Neural progenitor cell (in vitro differentiated cells): ENCODE data around the gene SCUBE3. TPM values are rescaled to one million over a fixed set of nuclear protein-coding genes. Genes with fewer than 3 reads are reported as not detected.

ENCODE experiments used
- DNase-seq: peaks from one replicate; pipeline ENCODE4 v3.0.0-alpha.2; 2016; ENCODE audit warnings: low spot score
- H2AFZ ChIP-seq: fragments of 200-600 bp; sonication (generic); replicated peaks from 2 replicates; pipeline ENCODE4 v1.6.1; 2016; ENCODE audit warnings: antibody characterized with exemption
- H3F3A ChIP-seq: fragments of 200-600 bp; sonication (generic); 2 replicates; pipeline ENCODE4 v1.6.1; 2016; ENCODE audit warnings: antibody characterized with exemption, low read depth
- H3K27ac ChIP-seq: fragments of 200-600 bp; sonication (generic); 2 replicates; pipeline ENCODE4 v1.5.1; 2016; ENCODE audit warnings: mild to moderate bottlenecking
- H3K27me3 ChIP-seq: fragments of 200-600 bp; sonication (generic); 2 replicates; pipeline ENCODE4 v1.6.1; 2016; ENCODE audit warnings: mild to moderate bottlenecking, moderate library complexity
- H3K36me3 ChIP-seq: fragments of 200-600 bp; sonication (generic); 2 replicates; pipeline ENCODE4 v1.5.1; 2016
- H3K4me1 ChIP-seq: fragments of 200-600 bp; sonication (generic); 2 replicates; pipeline ENCODE4 v1.6.1; 2016; ENCODE audit warnings: mixed run types
- H3K4me2 ChIP-seq: fragments of 200-600 bp; sonication (generic); 2 replicates; pipeline ENCODE4 v1.6.1; 2016
- H3K4me3 ChIP-seq: fragments of 200-600 bp; sonication (generic); 2 replicates; pipeline ENCODE4 v1.5.1; 2016
- H3K79me2 ChIP-seq: fragments of 200-600 bp; sonication (generic); 2 replicates; pipeline ENCODE4 v1.6.1; 2016; ENCODE audit warnings: low read depth
- H3K9ac ChIP-seq: fragments of 200-600 bp; sonication (generic); 2 replicates; pipeline ENCODE4 v1.6.1; 2016
- H3K9me3 ChIP-seq: fragments of 200-600 bp; sonication (generic); 2 replicates; pipeline ENCODE4 v1.5.1; 2016; ENCODE audit warnings: low read depth
- H4K20me1 ChIP-seq: fragments of 200-600 bp; sonication (generic); 2 replicates; pipeline ENCODE4 v1.6.1; 2016; ENCODE audit warnings: low read depth
- H3K27ac Mint-ChIP-seq: 3 replicates; pipeline ENCODE4 v1.8.0; 2021; ENCODE audit warnings: mixed read lengths
- H3K27me3 Mint-ChIP-seq: 2 replicates; pipeline ENCODE4 v1.8.0; 2022; ENCODE audit warnings: low read depth, mild to moderate bottlenecking, inconsistent platforms, moderate library complexity, mixed read lengths; ENCODE audit not compliant: insufficient read depth
- H3K36me3 Mint-ChIP-seq: 3 replicates; pipeline ENCODE4 v1.8.0; 2021; ENCODE audit warnings: mixed read lengths
- H3K4me1 Mint-ChIP-seq: 3 replicates; pipeline ENCODE4 v1.8.0; 2021; ENCODE audit warnings: mixed read lengths
- H3K4me3 Mint-ChIP-seq: 3 replicates; pipeline ENCODE4 v1.8.0; 2021; ENCODE audit warnings: mild to moderate bottlenecking, moderate library complexity, mixed read lengths
- H3K9me3 Mint-ChIP-seq: 3 replicates; pipeline ENCODE4 v1.8.0; 2020; ENCODE audit warnings: mixed read lengths
- EZH2 ChIP-seq: fragments of 200-600 bp; sonication (generic); IDR thresholded peaks from 2 replicates; pipeline ENCODE4 v1.6.1; 2017; ENCODE audit warnings: antibody characterized with exemption, mild to moderate bottlenecking, moderate library complexity
- EZH2phosphoT487 ChIP-seq: fragments of 200-600 bp; sonication (generic); IDR thresholded peaks from 2 replicates; pipeline ENCODE4 v1.6.1; 2017; ENCODE audit warnings: antibody characterized with exemption
- total RNA-seq: library from RNA; depleted of rRNA; stranded (reverse); fragments of >200 nt; gene quantifications from 2 replicates; pipeline ENCODE4 v1.2.3, GENCODE V29; 2015; ENCODE audit warnings: low replicate concordance
- TF ChIP-seq, protein P1 (sequence below): fragments of 200-600 bp; sonication (generic); IDR thresholded peaks from 2 replicates; pipeline ENCODE4 v1.5.1; 2017; ENCODE audit warnings: antibody characterized with exemption, mild to moderate bottlenecking

The SCUBE3 gene
- total RNA-seq, 1 donor from 2014 or later: 11.4 TPM

DNA sequence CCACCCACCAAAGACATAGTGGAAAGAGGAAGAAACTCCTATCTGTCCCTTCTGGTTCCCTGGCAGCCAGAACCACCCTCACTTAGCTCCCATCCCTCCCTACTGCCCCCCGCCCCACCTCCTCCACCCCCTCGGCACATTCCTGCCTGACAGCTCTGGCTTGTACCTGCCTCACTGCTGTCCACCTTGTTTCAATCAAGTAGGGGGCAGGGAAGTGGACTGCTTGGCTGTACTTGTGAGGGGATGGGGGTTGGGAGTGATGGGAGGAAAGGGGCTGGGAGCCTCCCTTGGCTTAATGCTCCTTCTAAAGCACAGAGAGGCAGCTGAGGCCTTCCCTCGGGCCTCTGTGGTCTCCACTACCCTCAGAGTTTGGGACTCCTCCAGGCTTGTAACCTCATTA is 23.7 kb downstream of the SCUBE3 start:
- Histone ChIP-seq H3F3A (peaks cover 8% of the 10 kb centered on the region), H3K4me1 (peaks cover 26% of the 10 kb centered on the region), H3K4me3 (no peak overlapping the region), H3K27ac (no peak overlapping the region), H3K79me2 (no peaks in the 10 kb centered on the region), H3K27me3 (no peaks in the 10 kb centered on the region), H2AFZ (no peak overlapping the region), H3K36me3 (no peaks in the 10 kb centered on the region), H3K4me2 (peak overlapping the region; percentile 53), H3K9me3 (no peaks in the 10 kb centered on the region), H4K20me1 (peaks cover 58% of the 10 kb centered on the region), H3K9ac (no peak overlapping the region)
- TF ChIP-seq EZH2: no peak
- TF ChIP-seq, protein P1, sequence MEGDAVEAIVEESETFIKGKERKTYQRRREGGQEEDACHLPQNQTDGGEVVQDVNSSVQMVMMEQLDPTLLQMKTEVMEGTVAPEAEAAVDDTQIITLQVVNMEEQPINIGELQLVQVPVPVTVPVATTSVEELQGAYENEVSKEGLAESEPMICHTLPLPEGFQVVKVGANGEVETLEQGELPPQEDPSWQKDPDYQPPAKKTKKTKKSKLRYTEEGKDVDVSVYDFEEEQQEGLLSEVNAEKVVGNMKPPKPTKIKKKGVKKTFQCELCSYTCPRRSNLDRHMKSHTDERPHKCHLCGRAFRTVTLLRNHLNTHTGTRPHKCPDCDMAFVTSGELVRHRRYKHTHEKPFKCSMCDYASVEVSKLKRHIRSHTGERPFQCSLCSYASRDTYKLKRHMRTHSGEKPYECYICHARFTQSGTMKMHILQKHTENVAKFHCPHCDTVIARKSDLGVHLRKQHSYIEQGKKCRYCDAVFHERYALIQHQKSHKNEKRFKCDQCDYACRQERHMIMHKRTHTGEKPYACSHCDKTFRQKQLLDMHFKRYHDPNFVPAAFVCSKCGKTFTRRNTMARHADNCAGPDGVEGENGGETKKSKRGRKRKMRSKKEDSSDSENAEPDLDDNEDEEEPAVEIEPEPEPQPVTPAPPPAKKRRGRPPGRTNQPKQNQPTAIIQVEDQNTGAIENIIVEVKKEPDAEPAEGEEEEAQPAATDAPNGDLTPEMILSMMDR: no peak
- no peak for TF ChIP-seq EZH2phosphoT487
- no peak for DNase-seq
- Mint-ChIP-seq H3K27me3 (peaks cover 3% of the 10 kb centered on the region), H3K4me1 (peaks cover 31% of the 10 kb centered on the region), H3K4me3 (no peak overlapping the region), H3K9me3 (peaks cover 3% of the 10 kb centered on the region), H3K36me3 (peaks cover 41% of the 10 kb centered on the region), H3K27ac (no peak overlapping the region)

DNA sequence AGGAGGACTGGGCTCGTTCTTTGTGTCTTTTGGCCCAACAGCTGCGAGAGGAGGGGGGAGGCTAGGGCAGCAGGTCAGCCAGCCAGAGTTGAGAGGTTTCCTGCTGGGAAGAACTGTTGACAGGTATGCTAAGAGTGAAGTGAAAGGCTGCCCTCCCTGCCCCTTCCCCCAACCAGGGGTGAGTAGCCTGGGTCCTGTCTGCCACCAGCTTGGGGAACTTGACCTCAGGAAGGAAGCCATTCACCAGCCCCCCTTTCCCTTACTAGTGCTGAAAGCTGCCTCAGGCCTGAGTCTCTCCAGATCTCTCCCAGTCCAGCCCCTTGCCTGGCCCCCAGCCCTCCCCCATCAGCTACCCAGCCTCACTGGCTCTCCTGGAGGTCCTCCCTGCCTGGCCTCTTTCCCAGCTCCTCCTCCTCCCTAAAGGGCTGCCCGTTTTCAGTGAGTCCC is 25.1 kb downstream of the SCUBE3 start:
- TF ChIP-seq EZH2 (no peak), EZH2phosphoT487 (no peak)
- TF ChIP-seq, protein P1: no peak
- Mint-ChIP-seq H3K9me3 (peaks cover 3% of the 10 kb centered on the region), H3K27me3 (peaks cover 3% of the 10 kb centered on the region), H3K36me3 (peaks cover 32% of the 10 kb centered on the region), H3K4me1 (peaks cover 31% of the 10 kb centered on the region), H3K4me3 (no peak overlapping the region), H3K27ac (no peak overlapping the region)
- Histone ChIP-seq H3K9me3 (no peaks in the 10 kb centered on the region), H4K20me1 (peaks cover 58% of the 10 kb centered on the region), H3K4me2 (peak overlapping the region; percentile 1), H3F3A (peaks cover 8% of the 10 kb centered on the region), H3K27ac (no peak overlapping the region), H3K36me3 (no peaks in the 10 kb centered on the region), H3K9ac (no peak overlapping the region), H3K4me3 (no peak overlapping the region), H3K27me3 (no peaks in the 10 kb centered on the region), H3K79me2 (no peaks in the 10 kb centered on the region), H2AFZ (no peak overlapping the region), H3K4me1 (peaks cover 26% of the 10 kb centered on the region)
- DNase-seq: no peak

DNA sequence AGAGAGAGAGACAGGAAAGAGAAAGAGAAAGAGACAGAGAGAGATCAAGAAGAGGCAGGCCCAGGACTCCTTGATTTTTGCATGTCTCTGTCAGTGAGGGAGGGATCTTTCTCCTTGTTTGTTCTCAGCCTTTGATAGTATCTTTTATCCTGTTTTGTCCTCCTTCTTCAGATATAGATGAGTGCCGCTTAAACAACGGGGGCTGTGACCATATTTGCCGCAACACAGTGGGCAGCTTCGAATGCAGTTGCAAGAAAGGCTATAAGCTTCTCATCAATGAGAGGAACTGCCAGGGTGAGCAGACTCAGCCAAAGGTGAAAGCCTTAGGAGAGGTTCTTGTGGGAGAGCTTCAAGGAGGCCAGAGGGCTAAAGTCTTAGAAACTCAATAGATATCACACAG is 25.8 kb downstream of the SCUBE3 start:
- Histone ChIP-seq H3K9ac (no peak overlapping the region), H3K4me1 (peaks cover 26% of the 10 kb centered on the region), H3K36me3 (no peaks in the 10 kb centered on the region), H3K27me3 (no peaks in the 10 kb centered on the region), H2AFZ (no peak overlapping the region), H3K4me3 (no peak overlapping the region), H3K4me2 (no peak overlapping the region), H3K79me2 (no peaks in the 10 kb centered on the region), H3F3A (peaks cover 8% of the 10 kb centered on the region), H4K20me1 (peaks cover 60% of the 10 kb centered on the region), H3K9me3 (no peaks in the 10 kb centered on the region), H3K27ac (no peak overlapping the region)
- no peaks in the 10 kb centered on the region for H3K27me3 Mint-ChIP-seq
- peaks cover 3% of the 10 kb centered on the region for H3K9me3 Mint-ChIP-seq
- no peak overlapping the region for H3K4me3 Mint-ChIP-seq
- DNase-seq: no peak
- no peak for TF ChIP-seq EZH2phosphoT487
- TF ChIP-seq EZH2: no peak
- TF ChIP-seq, protein P1: no peak
- H3K4me1 Mint-ChIP-seq: peaks cover 31% of the 10 kb centered on the region
- peaks cover 32% of the 10 kb centered on the region for H3K36me3 Mint-ChIP-seq
- H3K27ac Mint-ChIP-seq: no peak overlapping the region
